Sigmoid colon (tissue), 4 donors: ENCODE measurements around the gene C16orf96.

Experiments used
- EP300 ChIP-seq, 4 donors: sonication (generic); formaldehyde crosslinking; IDR thresholded peaks; one replicate each; pipeline ENCODE4 v1.6.1; 2017; ENCODE audit warnings: antibody characterized with exemption in 4 of 4
- POLR2A ChIP-seq, 2 donors: fragments of 450-650 bp; IDR thresholded peaks; one replicate each; pipeline ENCODE4 v1.6.1; 2016; ENCODE audit warnings: antibody characterized with exemption in 2 of 2, mild to moderate bottlenecking in 2 of 2, moderate library complexity in 2 of 2
- POLR2AphosphoS5 ChIP-seq, 4 donors: sonication (generic); formaldehyde crosslinking; IDR thresholded peaks; one replicate each; pipeline ENCODE4 v1.6.1; 2017; ENCODE audit warnings: antibody characterized with exemption in 4 of 4
- TF ChIP-seq, protein P1 (sequence below), 4 experiments: fragments of 450-650 bp in 3 of 4; fragments of 200-600 bp in 1 of 4; IDR thresholded peaks; one replicate each; pipeline ENCODE4 v1.5.1; 2016 to 2019; ENCODE audit warnings: antibody characterized with exemption in 4 of 4, mild to moderate bottlenecking in 3 of 4, moderate library complexity in 2 of 4

DNA sequence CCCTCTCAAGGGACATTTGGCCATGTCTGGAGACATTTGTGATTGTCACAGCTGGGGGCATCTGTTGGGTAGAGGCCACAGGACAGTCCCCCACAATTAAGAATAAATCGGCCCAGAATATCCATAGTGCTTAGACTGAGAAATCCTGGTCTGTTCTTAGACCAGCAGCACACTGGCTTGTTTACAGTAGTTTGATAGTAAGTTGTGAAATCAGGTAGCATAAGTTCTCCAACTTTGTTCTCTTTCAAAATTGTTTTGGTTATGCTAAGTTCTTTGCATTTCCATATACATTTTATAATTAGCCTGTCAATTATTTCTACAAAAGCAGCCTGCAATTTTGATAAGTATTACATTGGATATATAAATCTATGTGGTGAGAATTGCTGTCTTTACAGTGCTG, 75.3 kb downstream of the C16orf96 start:
- TF ChIP-seq POLR2A (IDR thresholded peaks at IDR 0.05) (no peak), POLR2AphosphoS5 (IDR thresholded peaks at IDR 0.05) (no peak), EP300 (IDR thresholded peaks at IDR 0.05) (no peak)
- TF ChIP-seq, protein P1, sequence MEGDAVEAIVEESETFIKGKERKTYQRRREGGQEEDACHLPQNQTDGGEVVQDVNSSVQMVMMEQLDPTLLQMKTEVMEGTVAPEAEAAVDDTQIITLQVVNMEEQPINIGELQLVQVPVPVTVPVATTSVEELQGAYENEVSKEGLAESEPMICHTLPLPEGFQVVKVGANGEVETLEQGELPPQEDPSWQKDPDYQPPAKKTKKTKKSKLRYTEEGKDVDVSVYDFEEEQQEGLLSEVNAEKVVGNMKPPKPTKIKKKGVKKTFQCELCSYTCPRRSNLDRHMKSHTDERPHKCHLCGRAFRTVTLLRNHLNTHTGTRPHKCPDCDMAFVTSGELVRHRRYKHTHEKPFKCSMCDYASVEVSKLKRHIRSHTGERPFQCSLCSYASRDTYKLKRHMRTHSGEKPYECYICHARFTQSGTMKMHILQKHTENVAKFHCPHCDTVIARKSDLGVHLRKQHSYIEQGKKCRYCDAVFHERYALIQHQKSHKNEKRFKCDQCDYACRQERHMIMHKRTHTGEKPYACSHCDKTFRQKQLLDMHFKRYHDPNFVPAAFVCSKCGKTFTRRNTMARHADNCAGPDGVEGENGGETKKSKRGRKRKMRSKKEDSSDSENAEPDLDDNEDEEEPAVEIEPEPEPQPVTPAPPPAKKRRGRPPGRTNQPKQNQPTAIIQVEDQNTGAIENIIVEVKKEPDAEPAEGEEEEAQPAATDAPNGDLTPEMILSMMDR (IDR thresholded peaks at IDR 0.05) = no peak
